Kidney (tissue), 14 donors: ENCODE results near the gene NTNG1. TPM values are rescaled to one million over a fixed set of nuclear protein-coding genes. Genes with fewer than 3 reads are reported as not detected.

Source experiments
- DNase-seq, 5 donors: peaks; one replicate each; pipeline ENCODE4 v3.0.0-alpha.2; 2013 to 2020
- FAIRE-seq: peaks from 2 replicates; lab custom pipeline; 2012; peaks lifted over from hg19 to GRCh38; lab: Jason Lieb, UNC
- H3K27ac ChIP-seq, 2 donors: one replicate each; pipeline ENCODE4 v1.7.0; 2013; ENCODE audit warnings: low read depth in 2 of 2, low read length in 2 of 2, inconsistent platforms in 1 of 2
- H3K27me3 ChIP-seq: one replicate; pipeline ENCODE4 v1.7.1; 2013; ENCODE audit warnings: low read length, inconsistent platforms; ENCODE audit not compliant: control insufficient read depth, insufficient read depth
- H3K36me3 ChIP-seq, 3 donors: one replicate each; pipeline versions ENCODE4 v1.7.0 to v1.7.1; 2013; ENCODE audit warnings: low read length in 3 of 3, control low read depth in 1 of 3, inconsistent platforms in 1 of 3; ENCODE audit not compliant: insufficient read depth in 3 of 3, control insufficient read depth in 2 of 3
- H3K4me1 ChIP-seq, 3 donors: one replicate each; pipeline versions ENCODE4 v1.7.0 to v1.7.1; 2013; ENCODE audit warnings: low read length in 3 of 3, inconsistent platforms in 1 of 3, low read depth in 1 of 3; ENCODE audit not compliant: control insufficient read depth in 2 of 3, insufficient read depth in 2 of 3
- H3K4me3 ChIP-seq, 3 donors: one replicate each; pipeline versions ENCODE4 v1.7.0 to v1.8.1; 2013; ENCODE audit warnings: low read length in 3 of 3, control low read depth in 1 of 3, inconsistent platforms in 1 of 3
- H3K9ac ChIP-seq, 3 donors: one replicate each; pipeline versions ENCODE4 v1.7.0 to v1.7.1; 2013; ENCODE audit warnings: low read length in 3 of 3, control low read depth in 1 of 3, inconsistent platforms in 1 of 3
- H3K9me3 ChIP-seq, 3 donors: one replicate each; pipeline versions ENCODE4 v1.7.0 to v1.7.1; 2013; ENCODE audit warnings: low read length in 3 of 3, control low read depth in 1 of 3, inconsistent platforms in 1 of 3; ENCODE audit not compliant: control insufficient read depth in 2 of 3, insufficient read depth in 1 of 3
- intact Hi-C: fragments of 100-400 bp; cut with DNase I; formaldehyde crosslinking; loops from one replicate; pipeline ENCODE4 v1.11.1; 2022
- polyA plus RNA-seq: library from polyadenylated mRNA; stranded (reverse); fragments of 350-450 nt; fragmentation: Illumina TruSeq; extraction: RNeasy Lipid Tissue Mini Kit (QIAGEN cat#74804); gene quantifications from one replicate; pipeline ENCODE4 v1.2.3, GENCODE V29; 2014; ENCODE audit warnings: low read depth, low replicate concordance; ENCODE audit not compliant: insufficient read depth
- total RNA-seq: library from RNA; stranded (reverse); fragmentation: NEBNext Ultra II Directional; extraction: Animal tissue kit (Norgen Biotek cat#: 25700); gene quantifications from one replicate; pipeline ENCODE4 v1.2.1, GENCODE V29; 2021
- TF ChIP-seq, protein P1 (sequence below): IDR thresholded peaks from 3 replicates; pipeline ENCODE4 v1.5.1; 2012; ENCODE audit warnings: mild to moderate bottlenecking, moderate library complexity, borderline replicate concordance; ENCODE audit not compliant: insufficient read depth; ENCODE audit errors: extremely low read depth
- donor health status: control.
- donor health status: control.
- donor health status: control.
- donor health status: control.
- donor health status: control.
- donor health status: DM: yes; HTN: yes; CAD: no.
- donor health status: Normal renal cell carcinoma (clear cell type).

The NTNG1 gene
- total and polyA plus RNA-seq, 2 donors from 2014 or later: 2.8 to 7.7 TPM

DNA sequence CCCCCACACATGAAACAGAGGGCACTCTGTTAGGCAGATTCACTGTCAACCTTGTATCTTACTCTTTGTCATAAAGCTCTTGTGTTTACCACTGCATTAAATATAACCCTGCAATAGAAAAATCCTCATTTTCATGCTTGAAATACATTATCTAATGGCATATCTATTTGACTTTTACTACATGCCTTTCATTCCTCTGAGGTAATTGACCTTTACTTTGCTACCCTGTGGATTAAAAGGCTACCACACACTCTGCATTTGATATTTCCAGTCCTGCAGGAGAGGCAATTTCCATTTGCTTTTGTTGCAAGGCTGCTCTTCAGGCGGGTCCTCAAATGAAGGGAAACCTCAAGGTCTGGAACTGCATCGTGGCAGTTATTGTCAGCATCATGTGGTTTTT, 238.0 kb downstream of the NTNG1 start:
- peaks cover 0 to 8% (median 0%) of the 10 kb centered on the region in 3 donors for H3K4me1 ChIP-seq
- no peak for FAIRE-seq

DNA sequence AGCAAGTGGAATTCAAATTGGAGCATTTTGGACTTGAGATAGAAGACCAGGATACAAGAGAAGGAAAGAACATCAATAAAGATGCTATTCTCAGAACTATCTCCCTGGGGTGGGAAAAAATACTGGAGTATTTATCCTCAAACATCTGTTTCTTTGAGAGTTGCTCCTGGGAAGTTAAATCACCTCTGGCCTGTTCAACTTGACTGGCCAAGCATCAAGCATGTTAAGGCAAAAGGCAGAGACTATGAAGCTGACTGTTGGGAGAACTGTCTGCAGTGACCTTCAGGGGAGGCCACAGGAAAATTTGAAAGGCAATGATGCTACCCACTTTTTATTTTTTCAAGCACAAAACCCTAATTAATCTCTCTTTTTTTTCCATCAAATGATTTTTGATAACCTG, 239.0 kb downstream of the NTNG1 start:
- H3K9ac ChIP-seq: no peak overlapping the region
- H3K9me3 ChIP-seq: no peaks in the 10 kb centered on the region
- FAIRE-seq (no peak), DNase-seq (peak in 1 of 5 donors; percentile 34)
- no peak overlapping the region for H3K27ac ChIP-seq
- TF ChIP-seq, protein P1, sequence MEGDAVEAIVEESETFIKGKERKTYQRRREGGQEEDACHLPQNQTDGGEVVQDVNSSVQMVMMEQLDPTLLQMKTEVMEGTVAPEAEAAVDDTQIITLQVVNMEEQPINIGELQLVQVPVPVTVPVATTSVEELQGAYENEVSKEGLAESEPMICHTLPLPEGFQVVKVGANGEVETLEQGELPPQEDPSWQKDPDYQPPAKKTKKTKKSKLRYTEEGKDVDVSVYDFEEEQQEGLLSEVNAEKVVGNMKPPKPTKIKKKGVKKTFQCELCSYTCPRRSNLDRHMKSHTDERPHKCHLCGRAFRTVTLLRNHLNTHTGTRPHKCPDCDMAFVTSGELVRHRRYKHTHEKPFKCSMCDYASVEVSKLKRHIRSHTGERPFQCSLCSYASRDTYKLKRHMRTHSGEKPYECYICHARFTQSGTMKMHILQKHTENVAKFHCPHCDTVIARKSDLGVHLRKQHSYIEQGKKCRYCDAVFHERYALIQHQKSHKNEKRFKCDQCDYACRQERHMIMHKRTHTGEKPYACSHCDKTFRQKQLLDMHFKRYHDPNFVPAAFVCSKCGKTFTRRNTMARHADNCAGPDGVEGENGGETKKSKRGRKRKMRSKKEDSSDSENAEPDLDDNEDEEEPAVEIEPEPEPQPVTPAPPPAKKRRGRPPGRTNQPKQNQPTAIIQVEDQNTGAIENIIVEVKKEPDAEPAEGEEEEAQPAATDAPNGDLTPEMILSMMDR: no peak
- H3K4me3 ChIP-seq: no peak overlapping the region
- peaks cover 0 to 8% (median 0%) of the 10 kb centered on the region in 3 donors for H3K4me1 ChIP-seq
- no peaks in the 10 kb centered on the region for H3K27me3 ChIP-seq
- H3K36me3 ChIP-seq: no peaks in the 10 kb centered on the region
- intact Hi-C loops: no loop called here

More for the DNA sequence above, 238.0 kb downstream of the NTNG1 start:
- no peaks in the 10 kb centered on the region for H3K27me3 ChIP-seq
- H3K27ac ChIP-seq: peak overlapping the region in 1 of 2 donors; percentile 34
- no peaks in the 10 kb centered on the region for H3K9me3 ChIP-seq
- TF ChIP-seq, protein P1: no peak
- H3K36me3 ChIP-seq: no peaks in the 10 kb centered on the region
- H3K9ac ChIP-seq: no peak overlapping the region
- H3K4me3 ChIP-seq: no peak overlapping the region
- peak in 3 of 5 donors; percentile 18 to 64 (median 62) for DNase-seq
- intact Hi-C loops: no loop called here

DNA sequence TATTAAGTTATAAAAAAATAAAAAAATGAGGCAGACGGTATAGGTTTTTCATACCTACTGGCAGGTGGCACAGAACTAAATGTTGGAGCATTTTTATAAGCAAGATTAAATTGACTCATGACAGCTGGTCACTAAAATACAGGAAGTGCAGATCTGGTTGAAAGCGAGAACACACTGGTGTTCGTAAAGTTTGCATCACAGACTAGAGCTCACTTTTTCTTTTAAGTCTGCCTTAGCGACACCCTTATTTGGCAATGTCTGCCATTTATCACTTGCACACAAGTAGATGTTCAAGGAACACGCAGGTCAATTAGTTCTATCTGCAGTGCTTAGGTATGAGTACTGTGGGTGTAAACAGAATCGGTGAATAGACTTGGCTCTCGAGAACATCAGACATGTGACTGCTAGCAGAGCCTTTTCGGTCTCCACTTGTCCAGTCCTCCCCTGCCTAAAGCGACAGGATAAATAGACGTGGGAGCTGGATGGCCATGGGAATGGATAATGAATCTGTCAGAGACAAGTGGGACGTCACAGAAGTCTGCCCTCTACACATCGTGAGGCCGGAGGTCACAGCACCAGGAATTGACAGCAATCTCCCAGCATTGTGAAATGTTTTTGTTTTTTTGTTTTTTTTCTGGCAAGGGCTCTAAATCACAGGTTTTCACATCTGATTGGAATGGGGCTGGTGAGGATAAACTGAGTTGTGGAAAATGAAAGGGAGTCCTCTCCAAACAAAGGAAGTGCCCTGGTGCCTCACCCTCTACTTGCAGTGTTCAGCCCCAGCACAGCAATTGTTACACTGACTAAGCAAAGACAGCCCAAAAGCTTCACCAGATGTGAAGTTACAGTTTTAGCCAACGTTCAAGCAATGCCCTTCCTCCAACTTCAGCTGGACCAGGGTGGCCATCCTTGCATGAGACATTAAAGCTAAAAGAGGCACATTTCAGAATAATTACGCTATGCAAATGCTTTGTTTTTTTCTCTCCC, 248.9 kb downstream of the NTNG1 start:
- no peak overlapping the region for H3K9ac ChIP-seq
- H3K27ac ChIP-seq: no peak overlapping the region
- no peaks in the 10 kb centered on the region for H3K4me1 ChIP-seq
- FAIRE-seq (no peak), DNase-seq (peak in 4 of 5 donors; percentile 37 to 58 (median 44))
- TF ChIP-seq, protein P1: no peak
- H3K4me3 ChIP-seq: no peak overlapping the region
- no peaks in the 10 kb centered on the region for H3K9me3 ChIP-seq
- intact Hi-C loops: no loop called here
- H3K27me3 ChIP-seq: no peaks in the 10 kb centered on the region
- no peaks in the 10 kb centered on the region for H3K36me3 ChIP-seq
